ENCODE measurements around the gene OPTC.

OPTC gene

GRCh38 chr1:203524824-203525223 lies 30.9 kb downstream of the OPTC start:
- TF ChIP-seq CTCF (IDR thresholded peaks at IDR 0.05; ENCODE audit: extremely low read depth, insufficient read depth, missing control alignments) = no peak
- no peak for DNase-seq (ENCODE audit: low spot score)
- in situ Hi-C loops (cut with MboI; ENCODE audit: low pct_unique_long_range_greater_than_20kb, low sequenced_read_pairs, unreplicated experiment) = no loop called here

GRCh38 chr1:203525685-203526084 lies 31.7 kb downstream of the OPTC start:
- TF ChIP-seq CTCF (IDR thresholded peaks at IDR 0.05; ENCODE audit: extremely low read depth, insufficient read depth, missing control alignments) = no peak
- in situ Hi-C loops (cut with MboI; ENCODE audit: low pct_unique_long_range_greater_than_20kb, low sequenced_read_pairs, unreplicated experiment) = no loop called here
- no peak for DNase-seq (ENCODE audit: low spot score)

GRCh38 chr1:203526130-203526529 lies 32.2 kb downstream of the OPTC start:
- no peak for DNase-seq (ENCODE audit: low spot score)
- no peak for TF ChIP-seq CTCF (IDR thresholded peaks at IDR 0.05; ENCODE audit: extremely low read depth, insufficient read depth, missing control alignments)
- in situ Hi-C loops (cut with MboI; ENCODE audit: low pct_unique_long_range_greater_than_20kb, low sequenced_read_pairs, unreplicated experiment) = no loop called here

GRCh38 chr1:203526572-203526971 lies 32.6 kb downstream of the OPTC start:
- in situ Hi-C loops (cut with MboI; ENCODE audit: low pct_unique_long_range_greater_than_20kb, low sequenced_read_pairs, unreplicated experiment) = no loop called here
- no peak for TF ChIP-seq CTCF (IDR thresholded peaks at IDR 0.05; ENCODE audit: extremely low read depth, insufficient read depth, missing control alignments)
- no peak for DNase-seq (ENCODE audit: low spot score)

GRCh38 chr1:203527013-203527412 lies 33.1 kb downstream of the OPTC start:
- DNase-seq (ENCODE audit: low spot score) = no peak
- no peak for TF ChIP-seq CTCF (IDR thresholded peaks at IDR 0.05; ENCODE audit: extremely low read depth, insufficient read depth, missing control alignments)
- in situ Hi-C loops (cut with MboI; ENCODE audit: low pct_unique_long_range_greater_than_20kb, low sequenced_read_pairs, unreplicated experiment) = no loop called here

GRCh38 chr1:203528063-203528462 lies 34.1 kb downstream of the OPTC start:
- no peak for DNase-seq (ENCODE audit: low spot score)
- in situ Hi-C loops (cut with MboI; ENCODE audit: low pct_unique_long_range_greater_than_20kb, low sequenced_read_pairs, unreplicated experiment) = no loop called here
- no peak for TF ChIP-seq CTCF (IDR thresholded peaks at IDR 0.05; ENCODE audit: extremely low read depth, insufficient read depth, missing control alignments)

Measured in GM13977 (cell line).